Ramos (cell line): ENCODE measurements around the gene BMPER.

Experiments used
- in situ Hi-C: fragments of 300-500 bp; cut with MboI; formaldehyde crosslinking; loops from one replicate; pipeline ENCODE4 v1.14.3; 2022; ENCODE audit warnings: low sequenced_read_pairs; ENCODE audit not compliant: unreplicated experiment

The BMPER gene

DNA sequence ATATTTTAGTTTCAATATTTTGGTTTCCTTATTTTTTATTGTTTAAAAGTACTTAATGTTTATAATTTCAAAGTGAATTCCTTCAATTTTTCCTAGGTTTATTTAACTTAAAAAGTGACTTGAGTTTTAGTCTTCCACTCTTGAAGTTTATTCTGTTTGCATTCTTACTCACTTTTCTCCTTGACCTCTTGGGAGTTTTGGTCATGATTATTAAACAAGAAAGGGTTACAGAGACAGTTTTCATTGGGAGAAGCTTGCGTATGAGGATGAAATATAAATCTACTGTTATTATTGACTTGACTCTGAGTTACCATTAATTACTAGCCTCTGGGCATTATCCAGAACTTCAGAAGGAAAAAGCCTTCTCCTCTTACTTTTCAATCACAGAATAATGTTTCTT lies 216.0 kb downstream of the BMPER start:
- in situ Hi-C loops = no loop called here

DNA sequence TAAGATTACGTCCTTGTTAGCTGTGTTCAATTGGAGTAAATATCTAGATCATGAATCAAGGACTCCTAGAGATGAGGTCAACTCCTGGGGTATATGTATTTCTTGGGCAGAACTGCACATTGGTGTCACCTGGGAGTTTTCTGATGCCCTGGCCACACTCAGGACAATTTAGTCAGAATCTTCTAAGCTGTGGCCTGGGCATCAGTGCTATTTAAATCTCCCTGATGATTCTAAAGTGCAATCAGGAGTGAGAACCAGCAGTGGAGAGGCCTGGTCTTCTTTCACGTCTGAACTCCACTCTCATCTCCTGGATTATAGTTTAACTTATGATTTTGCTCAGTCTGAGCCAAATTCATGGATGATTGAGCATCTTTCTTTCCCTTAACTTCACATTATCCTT lies 218.0 kb downstream of the BMPER start:
- in situ Hi-C loops = no loop called here

DNA sequence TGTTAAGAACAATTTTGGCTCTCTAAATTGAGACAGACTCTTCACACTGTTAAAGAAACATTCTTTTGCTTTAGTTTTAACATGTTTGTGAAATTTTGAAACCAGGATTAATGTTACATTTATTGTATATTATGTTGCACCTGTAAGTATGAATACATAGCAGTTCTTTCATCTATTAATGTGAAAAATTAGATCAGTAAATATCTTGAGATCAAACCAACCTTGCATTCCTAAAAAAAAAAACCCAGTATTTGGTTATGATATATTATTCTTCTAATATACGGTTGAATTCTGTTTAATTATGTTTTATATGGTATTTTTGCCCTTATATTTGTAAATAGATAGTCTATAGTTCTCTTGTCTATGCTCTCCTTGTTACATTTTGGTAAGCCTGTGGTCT lies 219.4 kb downstream of the BMPER start:
- in situ Hi-C loops = no loop called here

DNA sequence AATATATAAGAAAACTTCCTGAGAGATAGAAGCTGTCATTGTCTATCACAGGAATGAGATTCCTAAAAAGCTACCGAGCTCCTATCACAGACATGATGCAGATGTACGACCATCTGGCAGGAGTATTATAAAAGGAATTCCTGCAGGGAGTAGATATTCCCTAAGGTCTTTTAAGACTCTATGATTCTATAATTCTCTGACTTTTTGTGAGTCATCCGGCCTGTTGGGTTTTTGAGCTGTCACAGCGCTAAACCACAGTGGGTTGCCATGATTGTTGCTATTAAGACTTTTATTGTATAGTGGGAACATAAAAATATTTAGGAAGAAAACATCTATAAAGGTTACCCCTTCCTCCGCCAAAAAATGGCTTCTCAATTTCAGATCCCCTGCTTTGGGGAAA lies 223.4 kb downstream of the BMPER start:
- in situ Hi-C loops = no loop called here

DNA sequence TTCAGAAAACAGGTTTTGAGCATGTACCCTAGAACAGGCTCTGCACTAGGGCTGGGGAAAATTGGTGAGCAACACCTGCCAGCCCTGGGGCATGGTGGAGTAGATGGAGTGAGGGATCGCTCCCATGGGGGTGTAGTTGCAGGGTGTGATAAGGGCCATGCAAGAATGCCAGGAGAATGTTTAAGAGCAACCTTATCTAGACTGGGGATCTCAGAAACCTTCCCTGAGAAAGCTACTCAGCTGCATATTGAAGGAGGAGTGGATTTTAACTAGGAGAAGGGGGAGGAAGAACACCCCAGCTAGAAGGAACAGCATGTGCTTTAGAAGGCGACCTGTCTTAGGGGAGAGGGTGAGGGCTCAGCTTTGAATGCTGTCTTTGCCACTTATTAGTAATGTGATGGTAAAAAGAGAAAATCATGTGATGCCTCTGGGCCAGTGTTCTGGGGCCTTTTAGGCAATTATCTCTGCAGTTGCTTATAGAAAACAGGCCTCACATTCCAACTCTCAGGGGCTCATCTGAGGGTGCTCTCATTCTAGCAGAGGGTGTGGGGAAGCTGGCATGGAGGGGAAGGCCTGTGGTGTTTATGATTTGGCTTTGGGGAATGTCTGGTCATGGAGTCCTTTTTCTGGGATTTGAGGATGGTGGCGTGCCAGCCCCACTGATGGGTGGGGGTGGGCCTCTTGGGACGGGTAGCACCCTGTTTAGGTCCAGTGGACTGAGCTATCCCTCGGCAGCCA lies 225.4 kb downstream of the BMPER start:
- in situ Hi-C loops = no loop called here

DNA sequence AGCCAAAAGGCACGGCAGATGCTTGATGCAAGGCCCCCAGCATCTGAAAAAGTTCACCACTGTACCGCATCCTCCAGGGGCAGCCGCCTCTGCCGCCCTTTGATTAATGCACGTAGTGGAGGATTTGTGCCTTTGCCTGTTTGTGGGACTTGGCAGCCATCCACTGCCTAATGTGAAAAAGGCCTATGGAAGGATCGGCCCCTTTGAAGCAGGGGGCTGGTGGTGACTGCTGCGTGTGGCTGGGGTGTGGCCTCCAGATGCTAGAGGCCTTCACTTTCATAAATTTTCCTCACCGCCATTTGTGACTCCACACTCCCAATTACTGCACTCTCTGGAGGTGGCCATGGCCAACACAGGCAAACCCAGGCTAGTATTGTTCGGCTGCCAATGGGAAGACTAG lies 226.0 kb downstream of the BMPER start:
- in situ Hi-C loops = no loop called here

DNA sequence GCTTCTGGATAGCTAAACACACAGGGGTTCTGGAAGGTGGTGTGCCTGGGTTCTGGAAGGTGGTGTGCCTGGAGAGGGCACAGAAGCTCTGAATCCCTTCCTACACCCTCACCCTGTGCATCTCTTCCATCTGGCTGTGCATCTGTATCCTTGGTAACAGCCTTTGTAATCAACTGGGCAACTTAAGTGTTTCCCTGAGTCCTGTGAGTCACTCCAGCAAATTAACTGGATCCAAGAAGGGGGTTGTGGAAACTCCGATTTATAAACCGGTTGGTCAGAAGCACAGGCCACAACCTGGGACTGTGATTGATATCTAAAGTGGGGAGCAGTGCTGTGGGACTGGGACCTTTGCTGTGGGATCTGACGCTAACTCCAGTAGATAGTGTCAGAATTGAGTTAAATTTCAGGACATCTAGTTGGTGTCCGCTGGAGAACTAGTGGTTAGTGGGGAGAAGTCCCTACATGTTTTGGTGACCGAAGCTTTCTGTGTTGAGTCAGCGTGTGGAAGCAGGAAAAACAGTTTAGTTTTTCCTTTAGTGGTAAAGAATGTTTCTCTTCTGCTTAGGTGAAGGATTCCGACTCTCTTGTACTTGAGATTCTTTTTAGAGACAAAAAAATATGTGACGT lies 228.1 kb downstream of the BMPER start:
- in situ Hi-C loops = no loop called here

DNA sequence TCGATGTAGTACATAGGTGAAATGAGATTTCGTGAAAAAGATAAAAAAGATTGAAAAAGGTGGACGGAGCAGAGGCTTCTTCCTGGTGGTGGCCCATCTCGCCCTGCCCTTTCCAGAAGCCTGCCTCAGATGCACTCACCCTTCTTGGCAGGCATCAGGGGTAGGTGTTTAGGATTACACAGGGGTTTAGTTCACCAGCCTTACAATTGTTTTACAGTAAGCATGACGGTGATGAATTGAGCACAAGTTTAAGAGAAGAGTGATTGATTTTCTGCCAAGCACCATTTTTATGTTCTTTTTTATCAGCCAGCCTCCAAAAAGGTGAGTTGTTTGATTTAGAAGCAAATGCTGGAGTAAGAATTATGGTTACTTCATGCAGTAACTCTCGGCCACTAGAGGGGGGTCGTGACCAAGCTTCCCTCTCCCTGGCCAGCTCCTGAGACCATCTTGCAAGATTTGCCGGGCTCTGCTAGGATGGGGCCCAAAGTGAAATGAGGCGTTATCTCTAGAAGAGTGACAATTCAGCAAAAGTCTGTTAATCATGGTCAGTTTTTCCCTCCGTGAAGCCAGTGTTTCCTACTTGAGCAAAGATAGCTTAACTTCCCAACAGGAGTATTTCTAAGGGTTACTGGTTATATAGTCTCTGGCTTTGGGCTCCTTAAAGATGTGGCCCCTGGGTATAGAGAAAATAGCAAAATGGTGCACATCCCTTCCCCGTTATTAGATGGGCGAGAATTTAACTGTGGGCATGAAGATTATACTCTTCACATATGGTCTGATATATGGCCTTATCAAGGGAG lies 228.8 kb downstream of the BMPER start:
- in situ Hi-C loops = no loop called here

DNA sequence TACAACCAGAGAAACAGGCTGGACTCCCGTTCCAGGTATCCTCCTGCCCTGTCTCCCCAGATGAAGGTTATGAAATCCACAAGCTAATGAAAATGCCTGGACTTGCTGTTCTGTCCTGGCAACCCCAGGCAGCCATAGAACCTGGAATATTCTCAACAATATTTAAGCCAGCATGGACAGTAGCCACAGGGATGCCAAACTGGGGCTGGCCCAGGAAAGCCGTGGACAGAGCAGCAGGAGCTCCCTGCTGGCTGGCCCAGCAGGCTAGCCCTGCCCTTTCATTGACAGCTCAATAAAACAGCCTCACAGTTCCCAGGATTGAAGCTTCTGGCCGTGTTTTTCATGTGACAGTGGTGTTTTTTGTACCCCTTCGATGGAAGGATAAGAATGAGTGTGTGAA lies 230.6 kb downstream of the BMPER start:
- in situ Hi-C loops = no loop called here

DNA sequence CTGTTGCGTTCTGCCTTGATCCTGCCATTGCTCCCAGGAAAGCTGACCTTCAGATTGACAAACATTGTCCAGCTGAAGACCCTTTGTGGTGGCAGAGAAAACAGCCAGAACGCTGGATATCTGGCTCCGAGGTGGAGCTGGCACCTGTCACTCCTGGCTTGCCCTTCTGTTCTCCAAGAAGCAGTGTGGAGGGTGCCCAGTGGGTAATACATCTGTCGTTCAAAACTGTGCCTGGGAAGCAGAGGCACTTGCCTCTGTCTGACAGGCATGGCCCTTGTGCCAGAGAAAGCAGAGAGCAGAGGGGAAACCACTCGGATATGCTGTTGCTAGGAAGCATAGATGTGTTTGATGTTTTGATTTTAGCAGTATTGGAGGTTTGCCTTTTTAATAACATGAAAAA lies 231.4 kb downstream of the BMPER start:
- in situ Hi-C loops = no loop called here

DNA sequence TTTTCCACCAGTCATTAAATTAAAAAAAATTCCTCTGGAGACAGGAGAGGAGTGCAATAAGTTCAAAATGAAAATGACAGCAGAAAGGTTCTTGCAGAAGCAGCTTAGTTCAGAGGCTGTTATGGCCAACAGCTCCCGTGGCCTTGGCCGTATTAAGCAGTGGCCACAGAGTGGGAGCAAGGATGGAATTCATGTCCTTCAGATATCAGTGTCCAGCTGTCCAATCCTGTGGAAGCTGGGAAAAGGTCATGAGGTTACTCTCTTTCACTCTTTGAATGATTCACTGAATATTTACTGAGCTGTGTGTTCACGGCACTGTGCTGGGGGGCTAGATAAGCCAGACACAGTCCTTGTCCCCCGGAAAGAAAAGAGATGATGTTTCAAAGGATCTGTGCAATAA lies 231.8 kb downstream of the BMPER start:
- in situ Hi-C loops = no loop called here

DNA sequence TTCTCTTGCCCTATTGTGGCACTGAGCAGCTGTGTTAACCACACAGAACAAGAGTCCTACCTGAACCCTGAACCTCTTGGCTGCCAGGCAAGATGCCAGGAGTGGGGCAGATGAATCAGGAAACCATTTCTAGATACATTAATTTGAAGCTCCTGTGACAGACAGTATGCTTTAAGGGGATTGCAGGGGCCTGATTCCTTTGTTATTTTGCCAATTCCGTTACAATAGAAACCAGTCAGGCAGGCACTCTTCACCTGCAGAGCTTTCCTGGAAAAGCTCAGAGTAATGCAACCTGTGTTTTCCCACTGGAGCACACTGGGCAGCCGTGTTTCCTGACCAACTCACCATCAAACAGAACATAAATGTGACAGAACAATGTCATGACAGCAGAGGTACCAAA lies 233.1 kb downstream of the BMPER start:
- in situ Hi-C loops = no loop called here

DNA sequence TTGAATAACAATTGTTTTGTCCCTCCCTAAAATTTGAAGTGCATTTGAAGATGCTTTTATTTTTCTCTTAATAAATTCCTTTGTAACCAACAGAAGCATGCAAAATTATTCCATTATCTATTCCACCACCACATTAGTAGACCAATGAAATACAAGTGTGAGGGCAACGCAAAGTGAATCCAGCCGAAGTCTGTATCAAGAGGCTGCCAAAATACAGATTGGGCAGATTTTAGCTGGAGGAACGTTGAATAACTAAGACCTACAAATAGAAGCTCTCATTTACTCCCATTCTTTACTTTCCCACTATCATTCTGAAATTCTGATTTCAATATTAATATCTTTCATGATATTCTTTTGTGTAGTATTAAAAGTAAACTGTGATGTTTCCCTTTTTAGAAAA lies 233.7 kb downstream of the BMPER start:
- in situ Hi-C loops = no loop called here

DNA sequence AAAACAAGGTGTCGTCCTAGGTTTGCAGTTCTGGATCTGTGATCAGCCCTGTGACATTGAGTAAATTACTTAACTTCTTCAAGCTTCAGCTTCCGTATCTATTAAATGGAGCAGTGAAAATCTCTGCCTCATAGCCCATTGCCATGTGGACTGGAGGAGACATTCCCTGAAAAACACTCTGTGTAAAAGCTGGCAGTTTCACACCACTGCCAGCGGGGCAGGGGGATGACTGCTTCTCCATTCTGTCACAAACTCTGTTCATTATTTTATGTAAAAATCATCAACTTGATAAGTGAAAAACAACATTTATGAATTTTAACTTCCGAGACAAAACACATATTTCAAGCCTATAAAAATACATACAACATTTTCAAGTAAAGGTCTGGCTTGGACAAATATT lies 234.7 kb downstream of the BMPER start:
- in situ Hi-C loops = no loop called here

DNA sequence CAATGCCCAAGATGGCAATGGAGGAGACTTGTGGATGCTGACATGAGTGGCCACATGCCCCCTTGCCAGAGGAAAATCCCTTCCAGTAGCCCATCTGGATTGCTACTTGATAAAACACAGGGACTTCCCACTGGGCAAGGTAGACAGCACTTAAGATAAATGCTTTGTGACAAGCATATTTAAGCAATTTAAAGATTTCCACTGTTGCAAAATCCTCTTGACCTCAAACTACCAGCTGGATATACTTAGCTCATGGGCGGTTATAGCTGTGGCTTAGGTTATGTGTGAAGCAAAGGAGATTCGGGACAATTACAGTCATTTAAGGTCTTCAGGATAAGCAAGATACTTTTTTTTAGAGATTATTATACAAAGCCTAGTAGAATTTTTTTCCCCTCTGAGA lies 238.1 kb downstream of the BMPER start:
- in situ Hi-C loops = no loop called here

DNA sequence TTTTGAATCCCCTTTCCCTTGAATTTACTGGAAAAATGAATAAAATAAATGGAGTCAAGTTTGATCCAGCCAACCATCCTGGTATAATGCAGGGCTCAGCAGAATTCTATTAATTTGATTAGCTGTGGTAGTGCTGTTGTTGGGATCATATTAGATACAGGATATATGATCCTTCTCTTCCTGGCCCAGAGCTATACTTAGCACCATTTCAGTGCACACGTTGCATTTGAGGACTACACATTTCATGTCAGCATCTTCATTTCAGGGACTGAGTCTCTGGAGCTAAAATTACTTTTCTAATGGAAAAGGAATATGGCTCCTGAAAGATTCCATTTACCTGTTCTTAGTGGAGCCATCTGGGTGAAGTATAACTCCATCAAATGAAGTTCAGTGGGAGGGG lies 240.3 kb downstream of the BMPER start:
- in situ Hi-C loops = no loop called here

DNA sequence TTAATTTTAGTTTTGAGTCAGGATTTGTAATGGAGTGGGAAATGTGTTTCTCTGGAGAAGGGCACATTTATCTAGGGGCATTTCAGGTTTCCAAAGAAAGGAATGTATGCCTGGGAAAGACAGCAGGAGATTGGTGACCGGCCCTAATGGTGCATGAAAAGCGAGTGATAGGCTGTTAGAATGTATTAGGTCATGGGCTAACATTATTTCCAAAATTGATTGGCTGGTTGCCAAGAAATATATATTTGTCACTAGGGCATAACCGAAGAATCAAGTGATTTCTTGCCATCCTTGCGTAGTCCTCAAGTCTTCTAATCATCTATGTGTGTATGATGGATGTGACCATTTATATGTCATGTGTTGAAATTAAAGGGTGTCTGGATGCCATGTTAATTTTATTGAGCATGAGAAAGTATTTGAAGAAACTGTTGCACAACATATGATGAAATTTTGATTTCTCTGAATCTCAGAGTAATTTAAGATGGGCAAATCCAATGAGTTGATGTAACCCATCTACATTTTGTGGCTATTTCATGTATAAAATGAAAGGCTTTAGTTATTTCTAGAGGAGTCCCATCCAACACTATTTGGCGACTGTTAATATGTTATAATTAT lies 248.4 kb downstream of the BMPER start:
- in situ Hi-C loops = no loop called here

DNA sequence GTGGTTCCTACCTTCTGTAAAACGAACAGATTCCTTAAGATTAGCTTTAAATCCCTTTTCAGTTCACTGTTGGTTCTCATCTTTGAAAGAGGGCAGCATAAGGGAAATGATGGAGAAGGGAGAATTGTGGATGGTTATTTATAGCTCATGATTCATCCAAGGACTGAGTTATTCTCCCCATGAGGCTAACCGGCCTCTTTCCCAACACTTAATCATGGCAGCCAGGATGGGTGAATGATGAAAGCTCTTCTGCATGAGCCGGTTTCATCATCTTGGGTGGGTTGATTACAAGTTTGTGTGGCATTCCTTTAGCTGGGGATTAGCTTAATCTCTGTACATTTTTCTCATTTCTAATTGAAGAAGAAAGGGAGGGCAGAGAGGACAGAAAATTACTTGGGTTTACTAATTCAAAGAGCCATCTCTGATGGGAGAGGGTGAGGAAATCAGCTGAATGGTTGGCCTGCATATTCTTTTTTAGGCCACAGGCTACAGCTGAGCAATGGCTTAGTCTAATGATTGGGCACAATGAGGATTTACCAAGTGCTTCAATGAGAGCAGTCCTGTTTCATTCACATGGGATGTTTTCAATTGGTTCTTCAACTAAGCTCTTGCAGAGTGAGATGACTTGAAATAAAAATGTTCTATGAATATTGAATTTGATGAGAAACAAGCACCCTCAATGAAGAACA lies 250.0 kb downstream of the BMPER start:
- in situ Hi-C loops = no loop called here

DNA sequence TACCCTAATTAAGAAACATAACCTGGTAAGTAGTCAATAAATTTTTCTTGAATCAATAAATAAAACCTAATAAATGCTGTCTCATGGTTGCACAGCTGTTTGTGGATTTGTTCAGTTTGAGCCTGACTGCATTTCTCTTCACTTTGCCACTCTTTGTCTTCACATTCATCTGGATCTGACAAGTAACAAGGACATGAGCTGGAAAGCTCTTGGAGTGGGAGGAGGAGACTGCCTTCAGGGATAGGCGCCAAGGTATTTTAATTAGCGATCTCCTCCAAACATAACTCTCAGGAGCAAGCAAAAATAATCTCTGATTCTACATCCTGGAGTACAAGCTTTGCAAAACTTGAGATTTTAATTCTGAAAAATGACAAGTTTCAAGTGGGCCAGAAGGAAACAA lies 251.0 kb downstream of the BMPER start:
- in situ Hi-C loops = no loop called here

DNA sequence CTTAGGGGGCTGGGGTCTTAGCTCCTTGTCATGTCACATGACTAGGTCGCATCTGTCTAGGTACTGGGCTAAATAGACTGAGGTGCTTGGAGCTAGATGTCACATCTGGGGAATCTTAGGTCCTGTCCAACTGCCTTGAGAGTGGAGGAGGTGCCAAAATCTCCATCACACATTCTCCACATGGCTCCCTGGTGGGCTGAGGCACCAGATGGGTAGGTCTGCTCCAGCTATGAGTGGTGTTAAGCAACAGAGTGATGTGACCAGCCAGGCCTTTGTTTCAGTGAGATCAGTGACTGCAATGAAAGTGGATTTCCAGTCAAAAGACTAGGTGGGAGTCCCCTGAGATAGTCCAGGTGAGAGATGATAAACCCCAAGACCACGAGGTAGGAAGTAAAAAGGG lies 251.8 kb downstream of the BMPER start:
- in situ Hi-C loops = no loop called here
